Eye (tissue), 1 donor: ENCODE data around the gene TGFB3.
A peak's percentile ranks its signal among the peaks of the same experiment; 100 is the strongest.
"Not testable (repeated sequence)": the region's sequence is repeated elsewhere in the genome, so short reads cannot be mapped to it uniquely, and the experiment has no call there.

ENCODE experiments used
- DNase-seq: peaks from one replicate; pipeline ENCODE4 v3.0.0-alpha.2; 2015

Gene TGFB3

DNA sequence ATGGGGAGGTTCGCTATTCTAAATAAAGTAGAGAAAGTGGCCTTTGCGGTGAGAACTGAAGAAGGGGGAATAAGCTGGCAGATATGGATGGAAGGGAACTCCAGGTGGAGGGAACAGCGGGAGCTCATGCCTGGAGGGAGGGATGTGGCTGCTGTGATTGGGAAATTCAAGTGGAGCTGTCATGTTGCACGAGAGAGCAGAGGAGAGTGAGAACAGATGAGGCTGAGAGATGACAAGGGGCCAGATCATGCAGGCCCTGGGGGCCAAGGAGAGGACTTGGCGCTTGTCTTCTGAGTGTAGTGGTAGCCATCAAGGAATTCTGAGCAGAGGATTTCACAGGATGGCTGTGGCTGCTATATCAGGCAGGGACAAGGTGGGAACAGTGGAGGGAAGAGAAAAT lies 35.0 kb downstream of the TGFB3 start:
- DNase-seq = no peak

DNA sequence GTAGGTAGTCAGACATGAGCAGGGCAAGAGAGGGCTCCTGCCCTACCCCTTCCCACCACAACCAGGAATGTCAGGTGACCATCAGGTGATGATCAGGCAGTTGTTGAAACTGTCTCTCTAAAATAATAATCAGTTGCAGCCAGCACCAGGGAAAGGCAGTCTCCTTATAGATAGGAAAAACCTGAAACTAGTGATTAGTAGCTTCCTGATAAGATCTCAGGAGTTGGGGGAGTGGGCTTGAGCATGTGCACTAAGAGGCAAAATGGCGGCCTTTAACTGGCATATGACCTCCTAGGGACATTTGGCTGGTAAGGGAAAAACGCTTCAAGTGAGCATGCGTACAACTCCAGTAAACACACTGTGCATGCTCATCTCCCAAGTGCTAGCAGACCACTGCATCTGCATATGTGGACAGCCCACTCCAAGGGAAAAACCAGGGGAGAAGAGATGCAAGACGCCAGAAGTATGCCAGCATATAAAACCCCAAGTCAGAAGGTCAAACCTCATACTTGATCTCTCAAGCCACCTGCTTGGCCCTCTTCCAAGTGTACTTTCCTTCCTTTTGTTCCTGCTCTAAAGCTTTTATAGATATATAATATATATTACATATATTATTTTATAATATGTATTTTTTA lies 37.1 kb downstream of the TGFB3 start:
- DNase-seq = no peak

DNA sequence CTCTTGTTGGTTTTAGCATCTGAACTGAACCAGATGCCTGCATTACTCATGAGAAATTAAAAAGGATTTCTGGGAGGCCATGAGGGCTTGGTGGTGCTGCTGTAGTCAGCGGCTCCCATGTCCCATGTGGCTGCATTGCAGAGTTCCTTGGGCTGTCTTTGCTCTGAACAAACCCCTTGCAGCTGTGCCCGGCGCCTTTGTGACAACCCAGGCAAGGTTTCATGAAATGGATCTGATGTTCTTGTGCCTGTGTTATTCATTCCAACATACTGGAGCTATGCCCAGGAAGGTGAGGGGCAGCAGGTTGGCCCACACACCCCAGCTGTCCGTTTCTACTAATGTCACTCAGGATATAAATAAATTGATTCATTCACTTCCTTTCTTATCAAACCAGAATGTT lies 40.8 kb downstream of the TGFB3 start:
- DNase-seq = peak; percentile 35

DNA sequence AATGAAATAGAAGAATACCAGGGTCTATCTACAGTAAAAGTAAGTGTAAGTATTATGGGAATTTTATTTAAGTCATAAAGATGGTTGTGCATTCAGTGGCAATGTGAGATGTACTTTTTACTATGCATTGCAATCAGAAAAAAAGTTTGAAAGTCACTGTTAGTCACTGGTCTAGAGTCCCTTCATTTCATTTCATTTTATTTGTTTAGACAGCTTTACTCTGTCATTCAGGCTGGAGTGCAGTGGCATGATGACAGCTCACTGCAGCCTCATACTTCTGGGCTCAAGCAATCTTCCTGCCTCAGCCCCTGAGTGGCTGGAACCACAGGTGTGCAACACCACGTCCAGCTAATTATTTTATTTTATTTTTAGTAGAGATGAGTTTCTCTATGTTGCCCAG lies 42.6 kb downstream of the TGFB3 start:
- DNase-seq = no peak

DNA sequence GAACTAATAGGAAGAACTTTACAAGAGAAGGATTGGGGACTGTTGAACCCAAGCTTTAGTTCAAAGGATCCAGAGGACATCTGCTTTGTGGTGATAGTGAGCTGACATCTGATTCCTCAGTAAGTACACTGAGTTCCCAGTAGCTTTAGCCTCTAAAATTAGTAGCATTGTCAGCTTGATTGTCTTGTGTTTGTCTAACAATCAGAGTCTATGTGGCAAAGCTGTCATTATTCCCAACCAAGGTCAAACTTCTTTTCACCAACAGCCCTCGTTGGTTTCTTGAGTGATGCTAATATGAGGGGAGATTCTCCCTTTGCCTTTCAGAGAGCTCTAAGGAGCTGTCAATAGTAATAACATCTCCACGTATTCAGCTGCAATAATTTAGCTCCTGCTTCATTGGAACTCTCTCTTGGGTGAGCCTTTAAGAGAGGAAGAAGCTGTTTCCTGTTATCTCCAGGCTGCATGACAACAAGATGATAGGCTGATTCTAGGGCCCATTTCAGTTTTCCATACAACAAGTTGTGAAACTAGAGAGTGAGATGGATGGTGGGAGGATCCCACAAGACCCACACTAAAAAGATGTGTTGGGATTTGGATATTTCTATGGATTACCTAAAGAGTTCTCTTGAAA lies 46.7 kb downstream of the TGFB3 start:
- peak; percentile 77 for DNase-seq

DNA sequence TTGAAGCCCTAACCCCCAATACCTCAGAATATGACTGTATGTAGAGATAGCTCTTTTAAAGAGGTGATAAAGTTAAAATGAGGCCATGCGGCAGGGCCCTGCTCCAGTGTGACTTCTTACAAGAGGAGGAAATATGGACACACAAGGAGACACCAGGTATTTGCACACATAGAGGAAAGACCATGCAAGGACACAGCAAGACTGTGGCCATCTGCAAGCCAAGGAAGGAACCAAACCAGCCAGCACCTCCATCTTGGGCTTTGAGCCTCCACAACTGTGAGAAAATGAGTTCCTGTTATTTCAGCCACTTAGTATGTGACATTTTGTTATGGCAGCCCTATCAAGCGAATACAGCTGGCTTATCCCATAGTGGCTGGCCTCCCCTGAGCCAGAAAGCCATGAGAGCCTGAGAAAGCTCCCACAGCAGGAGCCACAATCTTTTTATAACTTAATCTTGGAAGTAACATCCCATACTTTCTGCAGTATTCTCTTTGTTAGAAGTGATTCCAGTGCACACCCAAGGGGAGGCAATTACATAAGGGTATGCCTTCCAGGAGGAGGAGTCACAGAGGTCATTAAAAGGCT lies 48.0 kb downstream of the TGFB3 start:
- no peak for DNase-seq

DNA sequence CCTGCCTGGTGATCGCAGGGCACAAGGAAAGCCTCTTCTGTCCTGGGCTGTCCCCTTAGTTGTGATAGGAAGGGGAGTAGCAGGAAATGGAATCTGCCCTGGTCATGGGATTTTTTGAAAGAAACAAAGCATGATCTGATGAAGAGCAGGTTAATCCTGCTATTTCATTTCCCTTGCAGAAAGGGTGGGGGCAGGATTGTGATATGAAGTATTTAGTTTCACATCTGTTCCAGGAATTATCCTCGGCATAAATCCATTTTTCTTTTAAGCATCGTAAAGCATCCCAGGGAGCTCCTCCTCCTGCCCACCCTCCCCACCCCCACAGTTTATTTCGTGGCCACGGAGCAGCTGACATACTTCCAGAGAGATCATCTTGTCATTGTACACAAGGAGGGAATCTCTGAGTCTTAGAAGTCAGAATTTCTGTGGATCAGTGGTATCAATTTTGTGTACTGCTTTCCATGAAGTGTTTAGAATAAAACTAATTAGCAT lies 53.1 kb downstream of the TGFB3 start:
- peak; percentile 57 for DNase-seq

DNA sequence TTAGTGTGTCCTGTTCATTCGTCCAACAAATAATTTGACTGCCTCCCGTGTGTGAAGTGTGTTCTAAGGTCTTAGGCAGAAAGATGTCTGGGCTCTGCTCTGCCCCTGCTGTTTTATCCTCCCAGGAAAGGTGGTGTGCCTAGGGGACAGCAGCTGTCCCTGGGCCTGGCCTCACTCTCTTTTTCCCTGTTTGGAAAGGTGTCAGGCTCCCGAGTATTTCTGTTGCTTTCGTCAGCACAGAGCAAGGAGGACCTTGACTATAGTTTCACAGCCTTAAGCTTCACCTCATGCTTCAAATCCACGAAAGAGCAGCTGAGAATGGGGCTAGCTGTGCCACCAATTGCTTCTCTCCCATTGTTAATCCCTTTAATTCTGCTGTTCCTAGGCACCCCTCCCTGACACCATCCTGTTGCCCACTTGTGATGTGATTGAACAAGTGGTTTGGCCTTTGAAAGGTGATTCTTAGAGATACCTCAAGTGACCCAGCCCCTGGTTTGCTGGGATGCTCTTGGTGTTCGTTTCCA lies 54.2 kb downstream of the TGFB3 start:
- DNase-seq = no peak

DNA sequence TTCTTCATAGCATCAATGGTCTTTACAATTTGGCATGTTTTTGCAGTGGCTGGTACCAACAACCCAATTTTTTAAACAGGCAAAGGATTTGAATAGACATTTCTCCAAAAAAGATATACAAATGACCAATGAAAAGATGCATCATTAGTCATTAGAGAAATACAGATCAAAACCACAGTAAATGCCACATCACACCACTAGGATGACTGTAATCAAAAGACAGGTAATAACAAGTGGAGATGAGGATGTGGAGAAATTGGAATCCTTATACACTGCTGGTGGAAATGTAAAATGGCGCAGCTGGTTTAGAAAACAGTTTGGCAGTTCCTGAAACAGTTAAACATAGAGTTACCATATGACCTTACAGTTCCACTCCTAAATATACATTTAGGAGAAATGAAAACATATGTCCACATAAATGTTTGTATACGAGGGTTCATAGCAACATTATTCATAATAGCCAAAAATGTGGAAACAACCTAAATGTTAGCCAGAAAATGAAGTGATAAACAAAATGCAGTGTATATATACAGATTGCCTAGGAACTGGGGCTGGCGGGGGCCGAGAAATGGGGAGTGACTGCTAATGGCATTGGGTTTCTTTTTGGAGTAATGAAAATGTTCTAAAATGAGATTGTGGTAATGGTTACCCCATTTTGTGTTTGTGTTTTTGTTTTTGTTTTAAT lies 55.2 kb downstream of the TGFB3 start:
- no peak for DNase-seq

DNA sequence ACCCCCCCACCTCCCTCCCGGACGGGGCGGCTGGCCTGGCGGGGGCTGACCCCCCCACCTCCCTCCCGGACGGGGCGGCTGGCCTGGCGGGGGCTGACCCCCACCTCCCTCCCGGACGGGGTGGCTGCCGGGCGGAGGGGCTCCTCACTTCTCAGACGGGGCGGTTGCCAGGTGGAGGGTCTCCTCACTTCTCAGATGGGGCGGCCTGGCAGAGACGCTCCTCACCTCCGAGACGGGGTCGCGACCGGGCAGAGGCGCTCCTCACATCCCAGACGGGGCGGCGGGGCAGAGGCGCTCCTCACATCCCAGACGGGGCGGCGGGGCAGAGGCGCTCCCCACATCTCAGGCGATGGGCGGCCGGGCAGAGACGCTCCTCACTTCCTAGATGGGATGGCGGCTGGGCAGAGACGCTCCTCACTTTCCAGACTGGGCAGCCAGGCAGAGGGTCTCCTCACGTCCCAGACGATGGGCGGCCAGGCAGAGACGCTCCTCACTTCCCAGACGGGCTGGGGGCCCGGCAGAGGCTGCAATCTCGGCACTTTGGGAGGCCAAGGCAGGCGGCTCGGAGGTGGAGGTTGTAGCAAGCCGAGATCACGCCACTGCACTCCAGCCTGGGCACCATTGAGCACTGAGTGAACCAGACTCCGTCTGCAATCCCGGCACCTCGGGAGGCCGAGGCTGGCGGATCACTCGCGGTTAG lies 56.5 kb downstream of the TGFB3 start:
- DNase-seq = not testable (repeated sequence)

DNA sequence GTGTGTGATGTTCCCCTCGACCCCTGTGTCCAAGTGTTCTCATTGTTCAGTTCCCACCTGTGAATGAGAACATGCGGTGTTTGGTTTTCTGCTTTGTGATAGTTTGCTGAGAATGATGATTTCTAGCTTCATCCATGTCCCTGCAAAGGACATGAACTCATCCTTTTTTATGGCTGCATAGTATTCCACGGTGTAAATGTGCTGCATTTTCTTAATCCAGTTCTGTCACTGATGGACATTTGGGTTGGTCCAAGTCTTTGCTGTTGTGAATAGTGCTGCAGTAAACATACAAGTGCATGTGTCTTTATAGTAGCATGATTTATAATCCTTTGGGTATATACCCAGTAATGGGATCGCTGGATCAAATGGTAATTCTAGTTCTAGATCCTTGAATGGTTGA lies 61.4 kb downstream of the TGFB3 start:
- not testable (repeated sequence) for DNase-seq

DNA sequence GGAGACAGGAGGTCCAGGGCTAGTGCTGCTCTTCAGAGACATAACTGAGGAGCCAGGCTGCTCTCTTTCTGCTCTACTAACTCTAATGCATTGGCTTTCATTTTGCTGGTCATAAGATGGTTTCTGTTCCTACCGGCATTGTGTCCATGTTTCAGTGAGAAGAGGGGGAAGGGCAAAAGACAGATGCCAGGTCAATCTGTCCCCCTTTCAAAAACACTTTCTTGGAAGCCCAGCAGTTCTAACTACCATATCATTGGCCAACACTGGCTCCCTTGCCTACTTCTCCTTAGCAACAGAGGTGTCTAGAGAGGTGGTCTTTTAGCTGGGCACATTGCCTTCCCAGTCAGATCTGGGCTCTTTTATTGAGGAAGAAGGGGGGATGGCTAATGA lies 63.9 kb downstream of the TGFB3 start:
- DNase-seq = peak; percentile 53

DNA sequence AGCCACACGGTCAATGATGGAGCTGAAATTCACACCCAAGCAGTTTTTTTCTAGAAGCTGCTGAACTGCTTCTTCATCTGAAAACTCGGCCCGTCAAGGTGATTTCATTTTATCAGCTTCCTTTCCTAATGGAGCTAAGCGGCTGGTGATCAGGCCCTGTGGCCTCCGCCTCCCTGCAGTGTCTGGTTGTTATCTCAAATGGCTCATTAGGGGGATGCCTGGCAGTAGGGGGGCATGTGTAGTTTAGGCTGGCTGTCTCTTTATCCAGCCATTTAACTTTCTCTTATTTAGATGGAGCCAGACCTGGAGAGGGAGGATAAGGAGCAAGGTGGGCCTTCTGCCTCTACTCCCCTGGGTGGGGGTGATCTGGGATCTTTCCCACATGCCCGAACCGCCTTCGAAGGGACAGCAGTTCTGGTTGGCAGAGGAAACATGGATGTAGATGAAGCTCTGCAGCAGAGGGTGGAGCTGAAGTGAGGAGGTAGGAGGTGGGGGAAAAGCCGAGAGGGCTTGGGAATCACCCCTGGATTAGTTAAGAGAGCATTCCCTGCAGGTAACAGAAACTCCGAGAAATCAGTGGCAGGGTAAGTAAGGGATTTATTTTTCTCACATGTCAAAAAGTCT lies 64.4 kb downstream of the TGFB3 start:
- peak; percentile 40 for DNase-seq

DNA sequence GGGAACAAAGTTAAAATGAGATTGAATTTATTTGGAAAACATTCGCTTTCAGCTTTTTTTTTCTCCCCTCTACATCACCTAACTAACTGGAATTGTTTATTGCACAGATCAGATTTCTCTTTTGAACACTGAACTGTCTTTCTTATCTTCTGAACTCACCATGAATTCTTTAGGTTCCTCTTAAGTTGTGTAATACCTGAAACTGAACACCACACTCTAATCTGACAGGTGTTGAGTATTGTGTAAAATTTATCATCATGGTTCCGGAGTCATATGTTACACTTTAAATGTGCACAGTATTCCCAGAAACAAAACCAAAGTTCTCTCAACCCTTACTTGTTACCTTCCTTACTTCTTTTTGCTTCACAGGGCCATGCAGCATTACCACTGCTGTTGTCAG lies 66.8 kb downstream of the TGFB3 start:
- no peak for DNase-seq

DNA sequence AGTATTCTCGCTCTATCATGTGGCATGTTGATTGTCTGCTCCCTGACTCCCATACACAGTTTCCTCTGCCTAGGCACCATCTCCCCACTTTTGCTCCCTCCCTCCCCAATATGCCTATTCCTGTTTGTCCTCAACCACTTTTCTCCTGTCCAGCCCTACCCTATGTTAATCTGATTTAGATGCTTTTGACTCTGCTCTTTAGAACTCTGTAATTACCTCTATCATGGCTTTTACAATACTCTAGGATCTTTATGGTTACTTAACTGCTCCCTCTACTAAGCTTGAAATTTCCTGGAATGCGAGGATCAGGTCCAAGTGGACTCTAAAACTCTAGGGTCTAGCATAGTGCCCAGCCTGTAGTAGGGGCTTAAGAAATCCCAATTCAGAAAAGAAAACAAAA lies 68.6 kb downstream of the TGFB3 start:
- no peak for DNase-seq

DNA sequence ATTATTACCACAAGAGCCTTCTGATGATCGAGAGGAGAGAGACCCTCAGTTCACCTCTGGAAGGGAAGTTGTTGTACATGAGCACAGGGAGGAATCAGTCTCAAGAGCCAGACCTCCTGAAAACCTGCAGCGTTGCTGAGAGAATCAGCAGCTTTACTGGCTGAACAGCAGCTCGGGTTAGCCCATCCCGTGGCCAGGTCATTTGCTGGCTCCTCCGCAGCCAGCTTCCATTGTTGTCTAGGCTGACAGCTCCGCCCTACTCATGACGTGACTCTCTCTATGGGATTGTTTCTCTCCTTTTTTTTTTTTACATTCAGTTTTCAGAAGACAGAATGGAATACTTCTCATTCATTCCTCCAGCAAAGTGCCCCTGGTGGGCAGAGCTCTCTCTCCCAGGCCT lies 69.9 kb downstream of the TGFB3 start:
- peak; percentile 83 for DNase-seq

DNA sequence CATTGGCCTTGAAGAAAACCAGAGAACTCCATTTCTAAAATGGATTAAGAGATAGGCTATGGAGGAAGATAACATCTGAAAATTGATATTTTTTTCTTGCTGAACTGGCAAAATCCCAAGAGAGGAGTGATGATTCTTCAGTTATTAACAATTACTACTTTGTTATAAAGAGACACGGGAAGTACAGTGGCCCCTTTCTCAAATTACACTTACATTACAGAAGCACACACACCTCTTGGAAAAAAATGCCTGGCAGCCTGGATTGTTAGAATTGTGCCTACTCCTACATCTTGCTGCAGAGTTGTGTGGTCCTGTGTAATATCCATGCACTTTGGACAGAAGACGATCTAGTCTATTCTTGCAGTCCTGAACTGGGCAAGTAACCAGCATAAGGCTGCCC lies 71.7 kb downstream of the TGFB3 start:
- no peak for DNase-seq

DNA sequence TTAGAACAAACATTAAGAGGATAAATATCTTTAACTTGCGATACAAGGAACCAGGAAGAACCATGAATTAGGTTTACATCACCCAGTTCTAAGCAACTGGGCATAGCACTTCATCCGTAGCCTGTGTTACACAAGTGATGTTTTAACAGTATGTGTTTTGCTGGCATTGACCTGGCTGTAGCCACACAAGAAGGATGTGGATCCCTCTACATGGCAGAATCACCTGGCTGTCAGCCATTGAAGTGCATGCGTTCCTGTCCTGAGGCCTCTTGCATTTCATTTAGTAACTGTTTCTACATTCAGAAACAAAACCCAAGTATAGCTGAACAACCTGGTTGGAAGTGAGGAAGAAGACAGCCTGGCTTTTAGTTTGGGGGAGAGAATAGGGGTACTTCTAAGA lies 72.2 kb downstream of the TGFB3 start:
- no peak for DNase-seq
